NCI-H345 (cell line): Measurements from ENCODE around the gene PPWD1.
"Not testable (repeated sequence)": the region's sequence is repeated elsewhere in the genome, so short reads cannot be mapped to it uniquely, and the experiment has no call there.

ENCODE experiments used
- DNase-seq: peaks from one replicate; lab custom pipeline; 2025; lab: John Stamatoyannopoulos, UW

PPWD1 gene

DNA sequence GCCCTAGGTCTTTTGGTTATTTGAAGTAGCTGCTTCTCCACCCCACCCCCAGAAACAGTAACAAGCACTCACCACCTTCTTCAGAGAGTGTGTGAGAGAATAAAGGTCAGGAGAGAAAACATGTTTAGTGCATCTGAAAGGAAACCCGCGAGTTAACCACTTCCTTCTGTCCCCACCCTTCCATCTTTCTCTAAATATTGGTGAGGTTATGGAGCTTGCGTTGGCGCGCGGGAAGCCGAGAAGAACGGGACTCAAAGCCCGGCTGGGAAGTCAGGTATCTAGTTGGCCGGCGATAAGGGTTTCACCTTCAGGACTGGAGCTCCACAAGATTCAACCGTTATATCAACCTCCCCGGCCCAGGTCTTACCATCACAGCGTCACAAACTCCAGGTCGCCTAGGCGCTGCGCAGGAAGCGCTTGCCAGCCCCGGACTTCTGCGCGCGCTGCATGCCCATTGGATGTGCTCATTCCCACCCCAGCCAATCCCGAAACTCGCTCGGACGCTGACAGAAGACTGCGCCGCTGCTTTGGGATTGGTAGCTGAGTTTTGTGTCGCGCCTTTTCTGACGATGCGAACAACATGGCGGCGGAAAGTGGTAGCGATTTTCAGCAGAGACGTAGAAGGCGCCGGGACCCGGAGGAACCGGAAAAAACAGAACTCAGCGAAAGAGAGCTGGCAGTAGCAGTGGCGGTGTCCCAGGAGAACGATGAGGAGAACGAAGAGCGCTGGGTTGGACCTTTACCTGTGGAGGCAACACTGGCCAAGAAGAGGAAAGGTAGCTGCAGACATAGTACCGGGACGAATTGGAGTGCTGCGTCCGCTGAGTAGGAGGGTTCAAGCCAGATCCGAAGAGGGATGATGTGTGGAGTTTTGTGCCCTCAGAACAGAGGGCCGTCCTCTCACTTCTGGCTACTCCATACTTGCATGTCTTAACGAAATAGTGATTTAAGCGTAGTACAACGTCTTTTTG lies at the start of gene PPWD1, which contains the start of gene CENPK:
Gene PPWD1 (plus strand): TSS at position 566 of the 971 bp plus-strand sequence. CDS start 15 bp downstream, at position 581.
Gene CENPK (minus strand): TSS at position 438 of the 971 bp plus-strand sequence. CDS start 8,261 bp downstream, outside the sequence.
- peak; percentile 94 for DNase-seq

DNA sequence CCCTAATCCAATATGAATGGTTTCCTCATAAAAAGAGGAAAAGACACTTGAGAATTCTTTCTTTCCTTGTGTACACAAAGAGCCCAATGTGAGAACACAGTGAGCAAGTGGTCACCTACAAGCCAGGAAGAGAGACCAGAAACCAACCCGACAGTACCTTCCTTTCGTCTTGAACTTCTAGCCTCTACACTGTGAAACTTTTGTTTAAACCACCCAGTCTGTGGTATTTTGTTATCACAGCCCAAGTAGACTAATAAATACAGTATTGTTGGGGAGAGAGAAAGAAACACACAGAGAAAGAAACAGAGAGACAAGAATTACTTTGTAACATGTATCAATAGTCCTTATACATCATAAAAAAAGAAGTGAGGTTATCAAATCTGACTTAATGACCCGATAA lies 37.4 kb upstream of the PPWD1 start:
- no peak for DNase-seq

DNA sequence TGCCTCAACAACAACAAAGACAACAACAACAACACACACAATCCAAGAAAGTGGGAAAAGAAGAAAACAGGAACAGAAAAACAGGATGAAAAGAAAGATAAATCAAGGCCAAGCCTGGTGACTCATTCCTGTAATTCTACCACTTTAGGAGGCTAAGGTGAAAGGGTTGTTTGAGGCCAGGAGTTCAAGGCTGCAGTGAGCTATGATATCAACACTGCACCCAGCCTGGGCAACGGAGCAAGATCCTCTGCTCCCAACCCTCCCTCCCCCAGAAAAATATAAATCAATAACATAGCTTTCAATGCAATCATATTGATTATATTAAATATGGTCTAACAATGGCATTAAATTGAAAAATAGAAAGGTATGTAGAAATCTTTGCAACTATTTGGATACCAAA lies 32.2 kb upstream of the PPWD1 start:
- no peak for DNase-seq

DNA sequence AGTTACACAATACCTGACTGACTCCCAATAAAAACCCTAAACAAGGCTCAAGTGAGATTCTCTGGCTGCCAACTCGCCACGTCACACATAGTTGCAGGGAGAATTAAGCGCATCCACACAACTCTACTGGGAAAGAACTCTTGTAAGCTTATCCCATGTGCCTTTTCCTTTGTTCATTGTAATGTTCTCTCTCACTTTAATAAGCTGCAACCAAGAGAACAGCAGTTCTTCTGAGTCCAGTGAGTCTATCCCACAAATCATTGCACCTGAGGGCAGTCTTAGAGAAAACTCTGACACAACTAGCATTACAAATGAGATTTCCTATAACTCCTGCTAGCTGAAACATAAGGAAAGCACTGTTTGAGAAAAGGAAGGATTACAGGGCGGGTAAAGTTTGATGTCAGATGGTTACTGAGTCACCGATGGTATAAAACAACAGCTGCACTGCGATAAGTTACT lies 27.5 kb upstream of the PPWD1 start:
- no peak for DNase-seq

DNA sequence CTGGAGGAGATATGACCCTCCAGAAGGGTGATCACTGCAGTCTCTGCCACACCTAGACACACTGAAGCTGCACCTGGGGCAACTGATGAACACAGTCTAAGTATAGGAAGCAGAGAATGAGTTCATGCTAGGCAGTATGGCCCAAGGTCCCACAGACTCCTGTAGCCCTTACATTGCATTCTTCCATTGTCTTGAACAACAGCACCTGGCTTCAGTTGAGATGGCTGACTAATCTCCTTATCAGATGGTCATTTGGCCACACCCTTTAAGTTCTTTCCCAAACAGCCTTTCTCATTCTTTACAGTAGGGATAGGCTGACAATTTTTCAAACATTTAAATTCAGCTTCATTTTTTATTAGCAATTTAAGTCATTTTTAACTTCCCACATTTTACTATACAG lies 23.3 kb upstream of the PPWD1 start:
- no peak for DNase-seq

GRCh38 chr5:65544473-65544872 lies 18.6 kb upstream of the PPWD1 start:
- no peak for DNase-seq

DNA sequence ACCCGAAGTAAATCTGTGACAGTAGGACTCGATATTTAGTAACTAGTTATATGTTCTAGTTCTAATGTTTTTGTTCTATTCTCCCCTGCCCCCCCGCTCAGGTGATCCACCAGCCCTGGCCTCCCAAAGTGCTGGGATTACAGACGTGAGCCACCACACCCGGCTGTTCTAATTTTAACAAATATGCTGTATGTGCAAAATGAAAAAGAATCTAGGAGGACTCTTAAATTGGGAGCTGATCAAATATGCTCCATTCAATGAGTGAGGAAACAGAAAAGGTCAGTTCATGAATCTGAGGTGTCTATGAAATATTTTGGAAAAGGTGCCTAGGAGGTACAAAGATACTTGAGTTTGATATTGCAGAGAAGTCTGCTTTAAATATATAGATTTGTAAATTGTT lies 17.0 kb upstream of the PPWD1 start:
- DNase-seq = no peak

GRCh38 chr5:65548281-65548680 lies 14.8 kb upstream of the PPWD1 start:
- DNase-seq = no peak

- DNase-seq = no peak
These were observed 9.2 kb upstream of the PPWD1 start for GRCh38 chr5:65553941-65554340.

- DNase-seq = no peak
These were observed 7.8 kb upstream of the PPWD1 start for GRCh38 chr5:65555287-65555686.

- DNase-seq = no peak
These were observed 6.9 kb upstream of the PPWD1 start for GRCh38 chr5:65556181-65556580.

GRCh38 chr5:65556718-65557117 lies 6.4 kb upstream of the PPWD1 start:
- DNase-seq = no peak

GRCh38 chr5:65563777-65564176 lies 681 bp downstream of the PPWD1 start:
- no peak for DNase-seq

DNA sequence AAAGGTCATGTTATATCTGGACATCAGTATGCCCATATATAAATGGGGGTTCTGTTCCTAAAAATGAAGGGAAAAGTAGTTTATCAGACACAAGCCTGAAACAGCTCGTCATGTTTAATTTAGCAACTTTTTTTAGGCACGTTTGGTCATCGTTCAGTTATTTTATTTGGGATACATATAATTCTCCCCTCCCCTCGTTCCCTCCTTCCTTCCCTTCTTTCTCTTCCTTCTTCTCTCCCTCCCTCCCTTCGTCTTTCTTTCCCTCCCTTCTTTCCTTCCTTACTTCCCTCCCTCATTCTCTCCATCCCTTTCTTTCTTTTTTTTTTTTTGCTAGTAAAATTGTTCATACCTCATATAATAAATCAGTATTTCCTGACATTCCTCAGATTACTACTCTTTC lies 3.4 kb downstream of the PPWD1 start:
- DNase-seq = no peak

GRCh38 chr5:65570598-65571226 lies 7.6 kb downstream of the PPWD1 start:
- DNase-seq = no peak

GRCh38 chr5:65577141-65577540 lies 14.0 kb downstream of the PPWD1 start:
- no peak for DNase-seq

GRCh38 chr5:65588694-65589093 lies 25.6 kb downstream of the PPWD1 start:
- DNase-seq = no peak

DNA sequence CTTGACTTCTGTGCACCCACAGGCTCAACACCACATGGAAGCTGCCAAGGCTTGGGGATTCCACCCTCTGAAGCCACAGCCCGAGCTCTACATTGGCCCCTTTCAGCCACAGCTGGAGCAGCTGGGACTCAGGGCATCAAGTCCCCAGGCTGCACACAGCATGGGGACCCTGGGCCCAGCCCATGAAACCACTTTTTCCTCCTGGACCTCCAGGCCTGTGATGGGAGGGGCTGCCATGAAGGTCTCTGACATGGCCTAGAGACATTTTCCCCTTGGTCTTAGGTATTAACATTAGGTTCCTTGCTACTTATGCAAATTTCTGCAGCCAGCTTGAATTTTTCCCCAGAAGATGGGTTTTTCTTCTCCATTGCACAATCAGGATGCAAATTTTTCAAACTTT lies 38.7 kb downstream of the PPWD1 start:
- DNase-seq = not testable (repeated sequence)

GRCh38 chr5:65611524-65611923 lies 48.4 kb downstream of the PPWD1 start:
- no peak for DNase-seq

DNA sequence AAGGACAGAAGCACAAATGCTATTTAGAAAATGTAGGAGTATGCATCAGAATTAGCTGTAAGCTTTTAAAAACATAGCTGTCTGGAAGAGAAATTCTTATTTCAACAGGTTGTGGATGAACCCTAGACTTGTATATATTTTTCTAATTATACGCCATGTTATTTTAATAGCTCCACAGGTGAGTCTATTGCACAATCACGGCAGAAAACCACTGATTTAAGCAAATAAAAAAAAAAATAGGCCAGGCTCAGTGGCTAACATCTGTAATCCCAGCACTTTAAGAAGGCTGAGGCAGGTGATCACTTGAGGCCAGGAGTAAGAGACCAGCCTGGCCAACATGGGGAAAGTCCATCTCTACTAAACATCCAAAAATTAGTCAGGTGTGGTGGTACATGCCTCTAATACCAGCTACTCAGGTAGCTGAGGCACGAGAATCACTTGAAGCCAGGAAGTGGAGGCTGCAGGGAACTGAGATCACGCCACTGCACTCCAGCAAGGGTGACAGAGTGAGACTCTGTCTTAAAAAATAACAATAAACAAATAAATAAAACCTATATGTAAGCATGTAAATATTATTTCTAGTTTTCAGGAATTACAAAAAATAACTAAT lies 49.3 kb downstream of the PPWD1 start:
- no peak for DNase-seq

DNA sequence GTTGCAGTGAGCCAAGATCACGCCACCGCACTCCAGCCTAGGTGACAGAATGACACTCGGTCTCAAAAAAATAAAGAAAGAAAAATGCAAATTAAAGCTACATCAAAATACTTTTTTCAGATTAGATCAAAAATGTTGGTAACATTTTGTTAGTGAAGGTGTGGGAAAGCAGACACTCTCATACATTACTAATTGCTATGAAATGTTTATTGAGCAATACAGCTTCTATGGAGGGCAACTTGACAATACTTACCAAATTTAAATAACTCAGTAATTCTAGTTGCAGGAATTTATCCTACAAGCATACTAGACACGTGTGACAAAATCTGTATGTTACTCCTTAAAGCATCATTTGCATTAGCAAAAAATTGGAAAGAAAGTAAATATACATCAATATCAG lies 56.9 kb downstream of the PPWD1 start:
- no peak for DNase-seq

DNA sequence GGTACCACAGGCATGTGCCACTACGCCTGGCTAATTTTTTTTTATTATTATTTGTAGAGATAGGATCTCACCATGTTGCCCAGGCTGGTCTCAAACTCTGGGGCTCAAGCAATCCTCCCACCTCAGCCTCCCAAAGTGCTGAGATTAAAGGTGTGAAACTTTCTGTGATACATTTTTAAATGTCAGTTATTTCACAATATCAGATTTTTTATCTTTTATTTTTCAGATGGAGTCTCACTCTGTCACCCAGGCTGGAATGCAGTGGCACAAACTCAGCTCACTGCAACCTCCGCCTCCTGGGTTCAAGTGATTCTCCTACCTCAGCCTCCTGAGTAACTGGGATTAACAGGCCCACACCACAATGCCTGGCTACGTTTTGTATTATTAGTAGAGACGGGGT lies 58.9 kb downstream of the PPWD1 start:
- DNase-seq = not testable (repeated sequence)

GRCh38 chr5:65623482-65623881 lies 60.4 kb downstream of the PPWD1 start:
- DNase-seq = no peak
